ENCODE measurements around the gene BIRC7.

The BIRC7 gene, protein sequence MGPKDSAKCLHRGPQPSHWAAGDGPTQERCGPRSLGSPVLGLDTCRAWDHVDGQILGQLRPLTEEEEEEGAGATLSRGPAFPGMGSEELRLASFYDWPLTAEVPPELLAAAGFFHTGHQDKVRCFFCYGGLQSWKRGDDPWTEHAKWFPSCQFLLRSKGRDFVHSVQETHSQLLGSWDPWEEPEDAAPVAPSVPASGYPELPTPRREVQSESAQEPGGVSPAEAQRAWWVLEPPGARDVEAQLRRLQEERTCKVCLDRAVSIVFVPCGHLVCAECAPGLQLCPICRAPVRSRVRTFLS

DNA sequence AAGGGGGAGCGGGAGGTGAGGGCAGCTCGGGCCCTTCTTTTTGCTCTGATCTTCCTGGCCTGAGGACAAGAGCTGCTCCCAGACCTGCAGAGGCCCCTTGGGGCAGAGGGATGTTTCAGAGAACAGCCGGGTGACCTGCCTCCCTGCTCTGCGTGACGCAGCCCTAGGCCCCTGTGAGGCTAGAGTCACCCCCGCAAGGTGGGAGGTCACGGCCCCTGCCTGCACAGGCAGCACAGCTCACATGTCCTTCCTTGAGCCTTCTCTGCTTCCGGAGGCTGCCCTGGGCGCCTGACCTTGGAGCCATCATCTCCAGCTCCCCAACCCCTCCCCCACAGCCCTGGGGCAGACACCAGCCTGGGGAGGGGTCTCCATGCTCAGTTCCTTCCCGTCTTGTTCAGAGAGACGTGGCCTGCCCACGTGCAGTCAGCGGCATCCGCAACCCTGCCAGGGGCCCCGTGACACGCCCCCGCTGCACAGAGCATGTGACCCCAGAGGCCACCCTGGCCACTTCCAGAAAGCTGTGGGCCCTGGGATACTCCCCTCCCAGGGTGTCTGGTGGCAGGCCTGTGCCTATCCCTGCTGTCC, at the start of gene BIRC7:
TSS of gene BIRC7 (plus strand) at position 507 of the 585 bp plus-strand sequence. CDS start 192 bp downstream, outside the sequence.
- ATAC-seq (ENCODE audit: low read depth): peak; percentile 37
- H3K27ac Mint-ChIP-seq: no peak within 1 kb of the TSS
- peak within 1 kb of the TSS; percentile 32 for H3K4me3 Mint-ChIP-seq

DNA sequence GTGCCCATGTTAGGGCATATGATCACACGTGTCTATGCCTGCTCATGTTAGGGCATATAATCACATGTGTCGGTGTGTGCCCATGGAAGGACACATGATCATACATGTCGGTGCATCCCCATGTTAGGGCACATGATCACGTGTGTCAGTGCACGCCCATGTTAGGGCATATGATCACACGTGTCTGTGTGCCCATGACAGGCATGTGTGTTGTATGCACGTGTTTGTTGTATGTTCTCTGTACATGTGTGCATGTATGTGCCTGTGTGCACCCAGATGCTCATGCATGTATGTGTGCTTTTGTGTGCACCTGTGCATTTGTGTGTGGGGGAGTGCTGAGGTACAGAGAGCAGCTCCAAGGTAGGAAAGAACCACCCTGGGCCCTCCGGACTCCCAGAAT, 49.6 kb upstream of the BIRC7 start:
- Mint-ChIP-seq H3K27me3 (peaks cover 20% of the 10 kb centered on the region), H3K36me3 (no peaks in the 10 kb centered on the region), H3K27ac (no peak overlapping the region), H3K4me3 (no peak overlapping the region), H3K9me3 (no peaks in the 10 kb centered on the region), H3K4me1 (peaks cover 3% of the 10 kb centered on the region)
- ATAC-seq (ENCODE audit: low read depth): no peak
- no peak for DNase-seq (ENCODE audit: low spot score in 2 of 2)

More for the DNA sequence above, at the start of gene BIRC7:
- H3K36me3 Mint-ChIP-seq: no peaks in the 10 kb centered on the region
- H3K9me3 Mint-ChIP-seq: no peaks in the 10 kb centered on the region
- DNase-seq (ENCODE audit: low spot score in 2 of 2): no peak
- H3K4me1 Mint-ChIP-seq: peaks cover 5% of the 10 kb centered on the region
- peaks cover 13% of the 10 kb centered on the region for H3K27me3 Mint-ChIP-seq

DNA sequence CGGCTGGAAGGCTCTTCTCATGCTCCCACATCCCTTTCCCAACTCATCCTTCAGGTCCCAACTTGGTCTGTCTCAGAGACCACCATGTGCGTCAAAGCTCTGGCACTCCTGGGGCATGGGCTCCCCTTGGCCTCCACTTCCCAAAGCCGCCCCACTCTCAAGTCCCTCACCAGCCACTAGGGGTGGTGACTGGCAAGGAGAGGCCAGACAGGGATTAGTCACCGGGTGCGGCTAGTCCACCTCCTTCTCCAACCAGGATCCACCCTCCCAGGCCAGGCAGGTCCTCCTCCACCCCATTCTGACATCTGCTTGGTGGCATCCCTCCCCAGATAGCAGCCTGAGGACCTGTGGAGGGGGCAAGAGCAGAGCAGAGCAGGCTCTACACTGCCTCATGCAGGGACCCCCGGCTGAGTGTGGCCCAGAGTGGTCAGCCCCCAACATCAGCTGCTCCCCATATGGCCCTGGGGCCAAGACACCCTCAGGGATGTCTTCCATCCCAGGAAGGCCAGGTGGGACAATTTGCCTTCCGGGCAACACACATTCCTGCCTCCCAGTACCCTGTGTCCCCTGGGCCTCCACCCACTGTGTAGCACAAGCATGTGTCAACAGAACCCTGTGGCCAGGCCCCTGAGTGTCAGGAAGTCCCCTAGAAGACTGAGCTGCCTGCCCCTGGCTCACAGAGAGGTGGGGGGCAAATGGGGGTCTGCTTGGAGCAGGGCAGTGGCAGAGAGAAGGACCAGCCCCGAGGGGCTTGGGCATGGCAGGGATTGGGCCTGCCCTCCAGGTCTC, 49.0 kb upstream of the BIRC7 start:
- Mint-ChIP-seq H3K4me1 (peaks cover 3% of the 10 kb centered on the region), H3K27me3 (peaks cover 17% of the 10 kb centered on the region), H3K27ac (no peak overlapping the region), H3K36me3 (no peaks in the 10 kb centered on the region), H3K9me3 (no peaks in the 10 kb centered on the region), H3K4me3 (no peak overlapping the region)
- no peak for DNase-seq (ENCODE audit: low spot score in 2 of 2)
- no peak for ATAC-seq (ENCODE audit: low read depth)

DNA sequence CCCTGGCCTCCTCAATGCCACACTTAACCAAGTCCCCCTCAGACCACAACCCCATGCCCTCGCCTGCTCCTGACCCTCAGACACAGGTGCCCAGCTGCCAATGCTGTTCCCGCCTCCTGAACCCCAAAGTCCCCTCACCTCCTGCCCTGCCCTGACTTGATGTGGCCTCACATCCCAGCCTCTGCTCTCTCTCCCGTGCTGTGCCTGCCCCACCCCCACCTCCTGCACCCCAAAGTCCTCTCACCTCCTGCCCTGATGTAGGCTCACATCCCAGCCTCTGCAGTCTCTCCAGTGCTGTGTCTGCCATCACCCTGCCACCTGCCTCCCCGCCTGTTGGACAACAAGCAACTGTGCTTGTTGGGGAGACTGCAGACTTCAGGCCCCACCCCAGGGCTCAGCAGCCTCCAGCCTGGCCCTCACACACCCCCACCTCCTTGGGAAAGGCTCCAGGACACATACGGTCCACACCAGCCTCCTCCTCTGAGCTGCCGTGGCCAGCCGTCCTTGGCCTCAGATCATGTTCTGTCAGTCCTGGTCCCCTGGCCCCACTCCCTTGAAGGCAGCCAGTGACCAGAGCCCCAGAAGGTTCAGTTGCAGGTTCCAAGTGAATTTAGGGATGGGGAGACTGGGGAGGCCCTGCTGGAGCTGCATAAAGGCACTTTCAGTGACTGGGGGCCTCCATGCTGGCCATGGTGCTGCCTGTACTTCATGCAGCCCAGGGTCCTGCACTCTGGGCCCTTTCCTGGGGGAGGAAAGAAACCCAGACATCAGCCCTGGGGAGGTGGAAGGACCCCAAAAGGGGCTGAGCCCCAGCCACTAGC, 48.2 kb upstream of the BIRC7 start:
- peaks cover 3% of the 10 kb centered on the region for H3K4me1 Mint-ChIP-seq
- DNase-seq (ENCODE audit: low spot score in 2 of 2) (no peak), ATAC-seq (ENCODE audit: low read depth) (no peak)
- no peak overlapping the region for H3K4me3 Mint-ChIP-seq
- H3K27me3 Mint-ChIP-seq: peaks cover 11% of the 10 kb centered on the region
- peak overlapping the region; percentile 35 for H3K27ac Mint-ChIP-seq
- H3K9me3 Mint-ChIP-seq: no peaks in the 10 kb centered on the region
- no peaks in the 10 kb centered on the region for H3K36me3 Mint-ChIP-seq

DNA sequence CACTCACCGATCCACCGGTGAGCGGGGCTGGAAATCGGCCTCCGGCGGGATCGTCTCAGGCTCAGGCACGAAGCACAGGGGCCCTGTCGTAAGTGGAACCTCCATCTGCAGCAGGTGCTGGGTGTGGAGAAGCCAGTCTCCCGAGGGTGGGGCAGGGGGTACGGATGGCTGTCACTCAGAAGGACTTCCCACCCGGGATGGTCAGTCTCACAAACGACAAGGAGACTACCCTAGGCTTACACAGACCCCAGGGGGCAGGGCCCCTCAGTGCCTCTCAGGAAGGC, 47.6 kb upstream of the BIRC7 start:
- Mint-ChIP-seq H3K27me3 (peaks cover 11% of the 10 kb centered on the region), H3K4me3 (no peak overlapping the region), H3K4me1 (peaks cover 3% of the 10 kb centered on the region), H3K9me3 (no peaks in the 10 kb centered on the region), H3K27ac (no peak overlapping the region), H3K36me3 (no peaks in the 10 kb centered on the region)
- DNase-seq (ENCODE audit: low spot score in 2 of 2) (no peak), ATAC-seq (ENCODE audit: low read depth) (no peak)

DNA sequence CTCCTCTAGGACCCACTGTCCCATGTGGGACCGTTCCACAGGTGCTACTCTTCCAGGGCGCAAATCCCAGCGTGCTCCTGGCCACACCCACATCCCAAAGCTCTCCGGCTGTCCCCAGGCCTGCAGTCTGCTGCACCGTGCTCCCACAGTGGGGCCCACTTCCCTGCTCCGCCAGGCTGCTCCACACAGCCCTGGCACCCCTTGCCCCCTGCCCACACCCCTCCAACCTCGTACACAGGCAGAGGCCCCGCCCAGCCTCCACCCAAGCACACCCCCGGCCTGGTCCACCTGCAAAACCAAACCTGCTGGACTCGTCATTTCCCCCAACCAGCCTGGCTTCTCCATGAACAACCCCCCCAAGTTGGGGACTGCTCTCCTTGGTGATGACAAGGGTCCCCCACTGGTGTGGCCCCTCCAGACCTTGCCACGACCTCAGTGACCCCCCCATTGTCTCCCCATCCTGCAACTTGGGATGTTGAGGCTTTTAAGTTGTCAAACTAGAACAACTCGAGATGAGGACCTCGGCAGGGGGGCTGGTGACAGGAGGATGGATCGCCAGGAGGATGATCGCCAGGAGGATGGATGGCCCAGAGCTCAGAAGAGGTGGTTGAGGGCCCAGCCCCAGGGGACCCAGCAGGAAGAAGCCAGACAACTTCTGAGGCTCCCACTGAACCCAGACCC, 46.9 kb upstream of the BIRC7 start:
- DNase-seq (ENCODE audit: low spot score in 2 of 2) (no peak), ATAC-seq (ENCODE audit: low read depth) (no peak)

DNA sequence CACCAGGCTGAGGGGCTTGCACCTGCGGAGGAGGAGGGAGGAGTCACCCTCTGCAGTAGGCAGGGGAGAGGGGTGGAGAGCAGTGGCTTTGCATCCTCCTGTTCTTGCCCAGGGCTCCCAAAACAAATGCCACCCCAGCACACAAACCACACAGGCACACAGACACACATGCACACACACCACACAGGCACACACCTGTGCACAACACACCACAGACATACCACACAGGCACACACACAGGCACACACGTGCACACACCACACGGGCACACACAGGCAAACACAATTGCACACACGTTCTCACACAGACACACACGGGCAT, 46.4 kb upstream of the BIRC7 start:
- no peak for ATAC-seq (ENCODE audit: low read depth)
- Mint-ChIP-seq H3K4me1 (peaks cover 5% of the 10 kb centered on the region), H3K27me3 (peaks cover 5% of the 10 kb centered on the region), H3K27ac (no peak overlapping the region), H3K4me3 (no peak overlapping the region), H3K36me3 (peaks cover 2% of the 10 kb centered on the region), H3K9me3 (no peaks in the 10 kb centered on the region)
- no peak for DNase-seq (ENCODE audit: low spot score in 2 of 2)

More for the DNA sequence above, 46.9 kb upstream of the BIRC7 start:
- Mint-ChIP-seq H3K27me3 (peaks cover 8% of the 10 kb centered on the region), H3K36me3 (no peaks in the 10 kb centered on the region), H3K4me3 (no peak overlapping the region), H3K4me1 (peaks cover 3% of the 10 kb centered on the region), H3K9me3 (no peaks in the 10 kb centered on the region), H3K27ac (no peak overlapping the region)

DNA sequence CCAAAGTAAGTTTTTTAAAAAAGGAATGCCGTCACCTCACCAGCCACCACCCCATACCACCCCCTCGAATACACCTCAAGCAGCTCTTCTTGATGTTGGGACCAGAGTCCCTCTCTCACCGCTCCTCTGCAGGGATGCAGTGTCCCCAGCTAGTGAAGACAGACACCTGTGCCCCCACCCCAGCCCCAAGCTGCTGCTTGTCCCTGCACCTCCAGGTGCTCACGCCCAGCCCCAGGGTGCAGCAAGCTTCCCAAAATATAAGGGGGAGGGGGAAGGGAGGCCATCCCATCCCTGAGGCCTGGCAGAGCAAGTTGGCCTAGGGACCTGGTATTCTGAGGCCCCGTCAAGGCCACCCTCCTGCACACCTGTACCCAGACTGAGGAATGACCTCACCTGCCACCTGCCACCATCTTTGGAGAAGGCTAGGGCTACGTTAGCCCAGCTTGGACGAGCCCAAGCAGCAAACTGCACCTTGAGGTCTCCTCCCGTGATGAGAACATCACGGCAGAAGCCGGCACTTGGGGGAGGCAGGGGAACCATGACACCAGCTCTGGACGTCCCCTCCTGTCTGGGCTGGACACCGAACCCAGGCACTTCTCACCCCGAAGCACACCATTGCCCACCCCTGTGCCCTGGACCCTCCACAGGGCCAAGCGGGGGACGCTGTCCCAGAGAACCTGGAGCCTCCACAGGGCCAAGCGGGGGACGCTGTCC, 45.7 kb upstream of the BIRC7 start:
- no peak for DNase-seq (ENCODE audit: low spot score in 2 of 2)
- Mint-ChIP-seq H3K27ac (no peak overlapping the region), H3K4me3 (no peak overlapping the region), H3K9me3 (no peaks in the 10 kb centered on the region), H3K36me3 (peaks cover 2% of the 10 kb centered on the region), H3K4me1 (peaks cover 5% of the 10 kb centered on the region), H3K27me3 (peaks cover 3% of the 10 kb centered on the region)
- ATAC-seq (ENCODE audit: low read depth): no peak

DNA sequence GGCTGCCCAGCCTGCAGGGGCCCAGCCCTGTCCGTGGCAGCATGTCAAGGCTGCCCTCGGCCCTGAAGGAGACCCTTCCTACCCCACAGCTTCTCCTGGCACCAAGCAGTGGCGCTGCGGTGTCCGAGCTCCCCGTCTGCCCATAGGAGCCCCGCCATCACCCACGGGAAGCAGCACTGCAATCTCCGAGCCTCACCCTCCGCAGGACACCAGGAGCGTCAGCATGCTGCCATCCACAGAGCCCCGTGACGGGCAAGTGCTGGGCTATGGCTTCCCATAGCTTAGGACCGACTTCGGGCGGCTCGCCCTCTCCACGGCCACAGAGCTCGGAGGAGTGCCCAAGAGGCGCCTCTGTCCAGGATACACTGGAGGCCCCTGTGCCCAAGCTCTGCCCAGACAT, 44.9 kb upstream of the BIRC7 start:
- H3K36me3 Mint-ChIP-seq: peaks cover 9% of the 10 kb centered on the region
- no peak for ATAC-seq (ENCODE audit: low read depth)

DNA sequence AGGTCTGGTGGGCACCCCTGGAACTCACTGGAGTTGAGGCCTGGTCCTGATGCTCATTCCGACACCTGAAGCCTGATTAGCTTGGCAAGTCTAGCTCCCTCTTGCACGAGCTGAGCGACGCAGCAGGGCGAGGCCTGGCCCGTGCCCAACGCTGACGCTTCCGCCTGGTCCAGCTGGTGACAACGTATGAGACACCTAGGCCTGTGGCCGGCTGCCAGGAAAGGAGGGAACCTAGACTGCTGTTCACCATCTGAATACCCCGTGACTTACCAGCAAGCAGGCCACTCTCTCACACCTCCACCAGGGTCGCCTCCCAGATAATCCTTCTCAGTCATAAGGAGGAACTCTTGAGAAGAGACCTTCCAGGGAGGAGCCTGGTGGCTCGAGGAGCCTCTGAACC, 44.3 kb upstream of the BIRC7 start:
- H3K27me3 Mint-ChIP-seq: peaks cover 3% of the 10 kb centered on the region
- peaks cover 11% of the 10 kb centered on the region for H3K36me3 Mint-ChIP-seq
- no peak overlapping the region for H3K27ac Mint-ChIP-seq
- ATAC-seq (ENCODE audit: low read depth) (no peak), DNase-seq (ENCODE audit: low spot score in 2 of 2) (no peak)
- H3K4me3 Mint-ChIP-seq: no peak overlapping the region
- H3K4me1 Mint-ChIP-seq: peaks cover 5% of the 10 kb centered on the region
- H3K9me3 Mint-ChIP-seq: no peaks in the 10 kb centered on the region

More for the DNA sequence above, 44.9 kb upstream of the BIRC7 start:
- no peak overlapping the region for H3K27ac Mint-ChIP-seq
- peaks cover 3% of the 10 kb centered on the region for H3K27me3 Mint-ChIP-seq
- H3K4me1 Mint-ChIP-seq: peaks cover 5% of the 10 kb centered on the region
- H3K9me3 Mint-ChIP-seq: no peaks in the 10 kb centered on the region
- no peak overlapping the region for H3K4me3 Mint-ChIP-seq
- DNase-seq (ENCODE audit: low spot score in 2 of 2): no peak

DNA sequence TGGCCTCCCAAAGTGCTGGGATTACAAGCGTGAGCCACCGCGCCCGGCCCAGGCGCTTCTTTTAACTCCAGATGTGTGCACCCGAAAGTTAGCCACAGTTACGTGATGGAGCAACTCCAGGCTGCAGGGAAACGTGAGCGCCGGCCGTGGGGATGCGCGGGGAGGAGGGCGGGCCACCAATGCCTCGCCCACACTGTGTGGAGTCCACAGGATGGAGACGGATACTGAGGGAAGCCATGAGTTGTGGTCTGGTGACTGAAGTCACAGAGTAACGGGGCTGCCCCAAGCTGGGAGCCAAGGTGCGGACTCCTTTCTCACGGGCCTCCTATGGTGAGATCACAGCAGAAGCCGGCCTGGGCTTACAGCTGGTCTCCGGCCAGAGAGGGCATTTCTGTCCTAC, 43.0 kb upstream of the BIRC7 start:
- Mint-ChIP-seq H3K4me1 (peaks cover 5% of the 10 kb centered on the region), H3K36me3 (peaks cover 13% of the 10 kb centered on the region), H3K27me3 (peaks cover 3% of the 10 kb centered on the region), H3K9me3 (no peaks in the 10 kb centered on the region), H3K4me3 (no peak overlapping the region), H3K27ac (no peak overlapping the region)
- ATAC-seq (ENCODE audit: low read depth) (no peak), DNase-seq (ENCODE audit: low spot score in 2 of 2) (no peak)

DNA sequence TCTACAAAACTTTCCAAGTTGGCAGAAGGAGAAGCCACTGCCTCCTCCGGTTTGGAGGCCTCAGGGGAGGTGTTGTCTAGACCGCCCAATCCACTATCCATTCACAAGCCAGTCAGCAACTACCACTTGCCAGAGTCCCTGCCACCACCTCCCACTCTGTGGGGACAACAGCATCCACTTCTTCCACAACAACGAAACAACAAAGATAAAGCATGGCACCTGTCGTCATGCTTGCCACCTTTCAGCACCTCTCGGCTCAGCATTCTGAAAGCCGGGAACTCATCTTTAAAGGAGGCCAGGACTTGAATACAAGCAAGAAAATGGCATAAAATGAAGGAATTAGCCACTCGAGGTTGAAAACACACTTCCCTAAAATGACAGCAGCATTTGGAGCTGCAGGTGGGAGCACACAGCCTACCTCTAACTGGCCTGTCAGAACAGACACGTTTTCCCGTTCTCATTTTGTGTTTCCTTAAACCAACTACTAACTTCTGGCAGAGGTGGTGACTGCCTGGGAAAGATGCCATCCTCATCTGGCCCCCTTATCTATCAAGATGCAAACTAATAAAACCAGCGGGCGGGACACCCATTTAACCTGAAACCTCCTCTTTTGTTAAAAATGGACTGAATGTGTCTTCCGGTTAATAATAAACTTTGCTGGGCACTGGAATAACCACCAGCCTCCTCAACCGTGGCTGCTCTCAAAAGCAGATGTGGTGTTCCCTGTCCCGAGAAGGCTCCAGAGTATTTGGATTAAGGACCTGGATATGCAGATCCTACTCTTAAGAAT, 41.5 kb upstream of the BIRC7 start:
- DNase-seq (ENCODE audit: low spot score in 2 of 2) (no peak), ATAC-seq (ENCODE audit: low read depth) (no peak)
- Mint-ChIP-seq H3K27me3 (peaks cover 3% of the 10 kb centered on the region), H3K9me3 (no peaks in the 10 kb centered on the region), H3K36me3 (peaks cover 13% of the 10 kb centered on the region), H3K4me3 (no peak overlapping the region), H3K4me1 (peaks cover 5% of the 10 kb centered on the region), H3K27ac (no peak overlapping the region)

All from memory B cell (primary cell).